Ecto neural progenitor cell (in vitro differentiated cells): ENCODE data around the gene G6PC1.

Source experiments
- DNase-seq: peaks from one replicate; pipeline ENCODE4 v3.0.0-alpha.2; 2018; ENCODE audit warnings: low spot score

Gene G6PC1

DNA sequence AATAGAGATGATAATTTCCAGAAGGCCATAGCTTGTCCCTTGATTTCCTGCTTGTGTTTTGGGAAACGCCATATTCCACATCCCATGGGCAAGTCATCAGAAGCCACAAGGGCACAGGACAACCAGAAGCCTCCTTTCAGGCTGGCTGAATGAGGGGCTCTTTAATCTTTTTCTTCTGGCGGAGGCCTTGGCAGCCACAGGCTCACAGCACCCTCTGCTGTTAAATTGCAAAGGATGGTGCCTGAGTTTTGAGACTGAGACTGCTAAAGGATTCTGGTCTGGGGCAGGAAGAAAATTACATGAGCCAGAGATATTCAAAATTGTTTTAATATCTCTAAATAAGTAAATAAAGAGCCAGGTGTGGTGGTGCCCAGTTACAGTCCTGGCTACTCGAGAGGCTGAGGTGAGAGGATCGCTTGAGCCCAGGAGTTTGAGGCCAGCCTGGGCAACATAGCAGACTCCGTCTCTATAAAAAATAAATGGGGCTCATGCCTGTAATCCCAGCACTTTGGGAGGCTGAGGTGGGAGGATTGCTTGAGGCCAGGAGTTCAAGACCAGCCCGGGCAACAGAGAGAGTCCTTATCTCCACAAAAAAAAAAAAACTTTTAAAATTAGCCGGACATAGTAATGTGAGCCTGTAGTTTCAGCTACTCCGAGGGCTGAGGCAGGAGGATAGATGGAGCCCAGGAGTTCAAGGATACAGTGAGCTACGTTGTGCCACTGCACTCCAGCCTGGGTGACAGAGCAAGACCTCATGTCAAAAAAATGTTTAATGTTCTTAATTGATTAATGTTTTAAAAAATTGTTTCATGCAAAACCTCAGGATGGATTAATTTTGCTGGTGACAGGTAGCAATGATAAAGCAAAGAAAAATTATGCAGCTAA is 37.4 kb downstream of the G6PC1 start:
- DNase-seq: peak; percentile 74

DNA sequence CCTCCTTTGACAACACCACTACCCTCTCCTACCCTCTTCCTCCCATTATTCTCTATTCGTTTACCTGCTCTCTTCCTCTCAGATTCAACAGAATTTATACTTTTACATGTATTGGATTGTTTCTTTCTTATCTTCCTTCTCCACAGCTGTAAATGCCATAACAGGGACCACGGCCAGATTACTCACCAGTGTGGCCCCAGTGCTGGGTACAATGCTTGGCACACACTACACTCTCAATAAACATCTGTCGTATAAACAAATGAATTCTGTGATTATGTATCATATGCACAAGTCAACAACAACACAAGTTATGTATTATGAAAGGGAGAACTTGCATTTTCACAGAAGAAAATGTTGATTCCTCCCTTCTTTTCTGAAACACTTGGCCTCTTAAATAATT is 43.6 kb downstream of the G6PC1 start:
- no peak for DNase-seq

DNA sequence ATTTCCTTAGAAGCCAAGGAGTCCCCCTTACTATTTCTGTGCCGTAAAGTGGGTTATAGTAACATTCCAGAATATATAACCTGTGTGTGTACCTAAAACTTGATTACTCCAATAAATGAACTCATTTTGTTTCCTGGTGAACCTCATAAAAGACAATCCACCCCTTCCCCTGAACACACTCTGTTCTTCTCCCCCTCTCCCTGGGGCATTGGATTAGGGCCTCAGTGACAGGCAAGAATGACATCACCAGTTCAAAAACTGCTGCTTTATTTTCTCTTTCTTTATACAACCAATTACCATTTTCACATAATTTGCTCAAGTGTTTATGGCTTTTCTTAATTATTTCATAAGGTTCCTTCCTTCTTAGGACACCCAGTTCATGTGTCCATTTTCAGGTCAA is 46.2 kb downstream of the G6PC1 start:
- DNase-seq: no peak

DNA sequence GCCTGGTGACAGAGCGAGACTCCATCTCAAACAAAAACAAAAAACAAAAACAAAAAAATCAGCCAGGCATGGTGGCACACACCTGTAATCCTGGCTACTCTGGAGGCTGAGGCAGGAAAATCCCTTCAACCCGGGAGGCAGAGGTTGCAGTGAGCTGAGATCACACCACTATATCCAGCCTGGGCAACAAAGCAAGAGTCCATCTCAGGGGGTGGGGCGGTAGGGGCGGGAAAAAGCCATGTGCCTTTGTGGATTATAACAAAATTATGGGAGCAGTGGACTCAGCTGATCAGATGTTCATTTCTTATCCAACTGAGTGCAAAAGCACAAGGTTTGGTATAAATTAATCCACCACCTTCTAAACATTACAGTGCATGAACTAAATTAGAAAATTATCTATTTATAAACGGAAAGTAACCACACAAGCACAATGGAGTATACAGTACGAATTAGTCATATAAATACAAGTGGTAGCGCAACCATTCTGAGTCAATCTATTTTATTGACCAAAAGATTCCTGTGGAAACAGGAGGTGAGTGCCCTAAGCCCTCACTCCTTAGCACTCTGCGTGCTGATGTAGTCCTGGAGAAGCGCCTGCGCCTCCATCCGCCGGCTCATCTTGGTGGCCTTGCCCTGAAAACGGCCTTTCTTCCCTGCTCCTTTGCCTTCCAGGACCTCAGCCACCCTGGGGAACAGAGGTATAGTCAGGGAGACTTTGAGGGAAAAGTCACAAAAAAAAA is 49.6 kb downstream of the G6PC1 start:
- no peak for DNase-seq
